ENCODE results near the gene ABL1.

GRCh38 chr9:130860458-130861316 is 25.6 kb downstream of the ABL1 start:
- no peak for TF ChIP-seq EZH2phosphoT487 (IDR thresholded peaks at IDR 0.05; ENCODE audit: low read length)
- TF ChIP-seq CTCF (IDR thresholded peaks at IDR 0.05; ENCODE audit: low read length) = no peak
- TF ChIP-seq EZH2 (optimal IDR thresholded peaks at IDR 0.05; ENCODE audit: low read depth, low read length) = no peak
